LNCAP (cell line): ENCODE results near the gene INSYN1.

Experiments used
- TF ChIP-seq, protein P1 (sequence below): fragments of 450-650 bp; IDR thresholded peaks from 2 replicates; pipeline ENCODE4 v1.5.1; 2017; ENCODE audit warnings: mild to moderate bottlenecking

INSYN1 gene, protein sequence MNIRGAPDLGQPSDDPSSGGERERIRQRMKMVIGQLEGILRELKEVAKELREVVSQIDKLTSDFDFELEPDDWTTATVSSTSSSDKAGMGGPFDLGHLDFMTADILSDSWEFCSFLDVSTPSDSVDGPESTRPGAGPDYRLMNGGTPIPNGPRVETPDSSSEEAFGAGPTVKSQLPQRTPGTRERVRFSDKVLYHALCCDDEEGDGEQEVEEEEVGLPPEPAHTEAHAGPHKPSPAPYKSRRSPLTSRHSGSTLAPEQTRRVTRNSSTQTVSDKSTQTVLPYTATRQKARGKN

DNA sequence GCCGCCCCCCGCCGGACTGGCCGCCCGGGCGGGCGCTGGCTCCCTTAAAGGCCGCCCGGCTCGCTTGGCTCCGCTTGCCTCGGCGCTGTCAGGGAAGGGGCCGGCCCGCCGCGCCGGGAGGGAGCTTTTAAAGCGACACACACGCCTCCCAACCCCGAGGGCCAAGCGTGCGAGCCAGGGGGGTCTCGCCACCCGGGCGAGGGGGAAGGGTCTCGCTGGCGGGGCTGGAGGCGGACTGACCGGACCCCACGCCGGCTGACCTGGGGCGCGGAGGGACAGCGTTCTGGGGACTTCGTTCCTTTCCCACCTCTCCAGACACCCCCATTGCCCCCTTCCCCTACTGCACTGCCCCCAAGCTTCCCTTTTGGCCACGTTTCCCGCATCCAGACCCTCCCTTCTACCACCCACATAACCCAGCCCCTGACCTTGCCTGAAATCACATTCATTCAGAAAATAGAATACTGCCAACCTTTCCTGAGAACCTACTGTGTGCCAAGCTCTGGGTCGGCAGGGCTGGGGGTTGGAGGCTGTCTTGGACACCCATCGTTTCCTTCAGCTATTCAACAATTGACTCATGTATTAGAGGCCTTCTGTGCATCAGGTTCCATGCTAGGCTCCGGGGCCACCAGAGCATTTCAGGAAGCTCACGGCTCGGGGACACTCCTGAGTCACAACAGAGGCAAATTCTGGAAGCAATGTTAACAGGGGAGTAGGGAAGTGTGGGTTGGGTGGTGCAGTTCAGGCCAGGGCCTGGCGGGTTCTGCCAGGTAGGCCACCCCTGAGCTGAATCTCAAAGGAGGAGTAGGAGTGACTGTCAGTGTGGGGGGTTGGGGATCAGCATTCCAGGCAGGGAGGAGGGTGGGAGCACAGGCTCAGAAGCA, at the start of gene INSYN1:
Gene INSYN1 (minus strand): TSS at position 102 of the 881 bp plus-strand sequence. CDS start 2,221 bp downstream, outside the sequence.
- TF ChIP-seq, protein P1, sequence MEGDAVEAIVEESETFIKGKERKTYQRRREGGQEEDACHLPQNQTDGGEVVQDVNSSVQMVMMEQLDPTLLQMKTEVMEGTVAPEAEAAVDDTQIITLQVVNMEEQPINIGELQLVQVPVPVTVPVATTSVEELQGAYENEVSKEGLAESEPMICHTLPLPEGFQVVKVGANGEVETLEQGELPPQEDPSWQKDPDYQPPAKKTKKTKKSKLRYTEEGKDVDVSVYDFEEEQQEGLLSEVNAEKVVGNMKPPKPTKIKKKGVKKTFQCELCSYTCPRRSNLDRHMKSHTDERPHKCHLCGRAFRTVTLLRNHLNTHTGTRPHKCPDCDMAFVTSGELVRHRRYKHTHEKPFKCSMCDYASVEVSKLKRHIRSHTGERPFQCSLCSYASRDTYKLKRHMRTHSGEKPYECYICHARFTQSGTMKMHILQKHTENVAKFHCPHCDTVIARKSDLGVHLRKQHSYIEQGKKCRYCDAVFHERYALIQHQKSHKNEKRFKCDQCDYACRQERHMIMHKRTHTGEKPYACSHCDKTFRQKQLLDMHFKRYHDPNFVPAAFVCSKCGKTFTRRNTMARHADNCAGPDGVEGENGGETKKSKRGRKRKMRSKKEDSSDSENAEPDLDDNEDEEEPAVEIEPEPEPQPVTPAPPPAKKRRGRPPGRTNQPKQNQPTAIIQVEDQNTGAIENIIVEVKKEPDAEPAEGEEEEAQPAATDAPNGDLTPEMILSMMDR: no peak

DNA sequence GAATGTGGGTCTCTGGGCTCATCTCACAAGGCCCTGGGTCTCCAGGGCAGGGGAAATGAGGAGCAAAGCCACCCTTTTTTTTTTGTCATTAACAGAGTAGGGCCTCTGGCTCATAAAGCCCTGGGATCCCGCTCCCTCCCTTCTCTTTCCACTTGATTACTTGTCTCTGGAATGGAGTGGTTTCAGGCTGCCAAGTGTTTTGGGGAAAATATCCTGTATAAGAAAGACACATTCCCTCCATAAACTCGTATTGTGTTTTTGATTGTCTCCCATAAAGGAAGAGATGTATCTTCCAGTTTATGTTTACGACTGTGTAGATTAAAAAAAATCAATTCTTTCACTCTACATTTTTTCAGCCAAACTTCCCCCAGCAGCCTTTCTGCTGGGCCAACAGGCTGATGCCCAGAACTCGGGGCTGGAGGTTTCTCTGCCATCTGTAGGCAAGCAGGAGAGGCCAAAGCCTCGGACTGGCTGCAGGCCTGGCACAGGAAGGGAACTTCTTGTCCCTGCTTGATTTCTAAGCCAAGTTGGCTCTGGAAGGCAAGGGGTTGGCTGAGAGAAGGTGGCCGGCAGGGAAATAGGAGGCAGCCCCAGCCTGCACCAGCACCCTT, 49.4 kb upstream of the INSYN1 start:
- TF ChIP-seq, protein P1: no peak

DNA sequence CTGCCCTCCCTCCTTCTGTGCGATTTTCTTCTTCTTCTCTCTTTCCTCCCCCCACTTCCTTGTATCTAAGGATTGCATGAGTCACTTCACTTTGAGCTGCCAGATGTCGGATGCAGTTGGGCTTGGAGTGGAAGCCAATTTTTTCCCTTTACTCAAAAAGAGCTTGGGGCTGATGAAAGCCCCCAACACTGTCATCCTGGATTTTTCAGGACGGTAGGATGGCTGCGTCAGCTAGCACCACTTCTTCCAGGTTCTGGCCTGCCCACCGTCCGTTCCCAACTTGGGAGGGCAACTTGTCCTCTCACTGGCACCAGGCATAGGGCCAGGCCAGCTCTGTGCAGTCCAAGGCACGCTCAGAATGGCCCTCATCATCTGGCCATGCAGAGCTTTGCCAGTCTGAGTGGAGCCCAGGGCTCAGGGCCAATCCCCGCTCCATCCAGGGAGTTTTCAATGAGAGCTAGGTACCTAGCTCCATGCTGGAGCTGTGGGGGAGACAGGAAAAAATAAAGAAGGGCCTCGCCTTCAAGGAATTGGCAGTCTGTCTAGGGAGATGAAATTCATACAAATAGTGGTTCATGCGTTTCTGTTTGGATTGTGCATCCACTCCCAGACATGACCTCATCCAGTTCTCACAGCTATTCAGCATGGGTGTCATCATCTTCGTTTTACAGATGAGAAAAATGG, 47.7 kb upstream of the INSYN1 start:
- TF ChIP-seq, protein P1: no peak

DNA sequence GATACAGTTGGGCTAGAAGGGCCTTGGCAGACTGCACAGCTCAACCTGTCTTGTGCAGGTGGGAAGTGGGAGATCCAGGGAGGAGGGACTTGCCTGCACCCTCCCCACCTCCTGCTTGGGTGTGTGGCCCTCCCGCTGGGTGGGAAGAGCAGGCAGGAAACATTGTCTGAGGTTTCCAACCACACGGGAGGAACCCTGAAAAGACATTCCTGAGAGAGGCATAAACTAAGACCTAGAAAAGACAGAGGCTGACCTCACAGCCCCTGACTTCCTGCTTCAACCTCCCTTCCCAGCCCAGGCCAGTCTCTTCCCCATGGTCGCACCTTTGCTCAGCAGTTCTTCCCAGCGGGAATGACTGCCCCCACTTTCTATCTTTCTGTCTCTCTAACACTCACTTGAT, 46.3 kb upstream of the INSYN1 start:
- TF ChIP-seq, protein P1: no peak

DNA sequence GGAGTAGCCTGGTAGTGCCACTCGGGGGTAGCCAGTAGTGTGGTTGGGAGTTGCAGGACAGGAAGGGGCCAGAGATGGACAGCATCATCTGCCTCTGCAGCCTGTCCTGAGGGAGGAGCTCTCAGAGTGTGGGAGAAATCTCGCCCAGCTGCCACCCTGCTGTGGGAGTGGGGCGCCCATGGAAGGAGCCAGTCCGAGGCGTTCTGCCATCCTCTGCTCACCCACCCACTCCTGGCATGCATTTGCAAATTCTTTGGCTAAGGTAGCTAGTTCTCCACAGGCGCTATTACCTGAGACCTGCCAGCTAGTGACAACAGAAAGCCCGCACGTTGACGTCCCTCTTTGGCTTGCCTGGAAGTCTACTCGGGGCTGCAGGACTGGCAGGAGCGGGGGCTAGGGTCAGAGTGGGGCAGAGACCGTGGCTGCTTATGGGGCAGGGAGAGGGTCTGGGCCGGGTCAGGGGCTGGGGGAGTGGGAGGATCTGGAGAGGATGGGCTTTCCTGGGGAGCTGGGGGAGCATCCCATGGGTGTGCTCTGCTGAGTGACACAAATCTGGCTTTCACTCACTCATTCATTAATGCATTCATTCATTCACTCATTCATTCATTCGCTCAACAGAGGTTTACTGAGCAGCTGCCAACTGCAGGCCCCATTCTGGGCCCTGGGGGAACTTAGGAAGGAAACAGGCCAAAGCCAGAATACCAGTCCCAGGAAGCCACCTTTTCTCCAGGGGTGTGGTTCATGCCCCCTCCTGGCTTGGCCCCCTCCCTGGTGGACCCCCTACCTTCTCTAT, 44.4 kb upstream of the INSYN1 start:
- TF ChIP-seq, protein P1: no peak

DNA sequence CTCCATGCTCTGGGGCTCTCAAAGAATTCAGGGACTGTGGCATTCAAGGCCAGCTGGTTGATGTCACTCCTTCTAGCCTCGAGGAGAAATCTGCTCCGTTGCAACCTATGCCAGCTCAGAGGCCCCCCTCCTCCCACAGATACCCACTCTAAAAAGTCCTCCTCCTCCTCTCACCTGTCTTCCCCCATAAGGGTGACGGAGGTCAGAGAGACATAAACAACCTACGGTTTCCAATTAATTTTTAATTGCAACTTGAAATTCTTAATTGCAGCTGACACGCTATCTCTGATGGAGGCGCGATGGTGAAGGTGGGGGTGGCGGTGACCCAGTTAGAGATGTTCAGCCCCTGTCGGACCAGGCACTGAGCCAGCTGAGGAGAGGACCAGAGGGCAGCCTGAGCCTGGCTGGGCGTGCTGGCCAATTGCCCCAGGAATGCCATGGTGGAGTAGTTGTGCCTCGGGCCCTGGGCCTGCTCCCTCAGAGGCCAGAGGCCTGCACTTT, 43.2 kb upstream of the INSYN1 start:
- TF ChIP-seq, protein P1: no peak
